Measurements from ENCODE around the gene SEL1L3. TPM values are rescaled to one million over a fixed set of nuclear protein-coding genes. Genes with fewer than 3 reads are reported as not detected.

SEL1L3 gene
- total RNA-seq, 1 donor from 2014 or later, result 23.7 TPM

DNA sequence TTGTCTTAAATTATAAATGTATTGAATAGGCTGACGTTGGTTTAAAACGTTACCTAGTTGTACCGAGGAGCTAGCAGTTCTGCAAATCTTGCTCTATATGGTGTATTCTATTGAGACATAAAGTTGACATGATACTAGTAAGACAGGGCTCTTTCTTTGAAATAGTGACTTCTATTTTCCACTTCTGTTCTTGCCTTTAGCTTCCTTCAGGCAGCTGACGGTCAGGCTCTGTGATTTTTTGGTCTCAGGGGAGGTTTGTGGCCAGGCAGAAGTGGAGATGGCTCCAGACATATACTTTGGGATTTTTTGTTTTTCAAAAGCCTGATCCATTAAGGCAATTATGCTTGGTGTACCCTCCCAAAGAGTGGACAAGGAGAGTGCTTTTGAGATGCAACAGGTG, 111.9 kb downstream of the SEL1L3 start:
- no peak overlapping the region for H3K4me3 Mint-ChIP-seq (ENCODE audit: unreplicated experiment)
- no peak for DNase-seq
- peaks cover 8% of the 10 kb centered on the region for H3K4me1 Mint-ChIP-seq (ENCODE audit: low read depth, unreplicated experiment)
- H3K27me3 Mint-ChIP-seq (ENCODE audit: unreplicated experiment), result peaks cover 5% of the 10 kb centered on the region
- no peaks in the 10 kb centered on the region for H3K9me3 Mint-ChIP-seq (ENCODE audit: unreplicated experiment)
- no peak for TF ChIP-seq CTCF (IDR thresholded peaks at IDR 0.05; ENCODE audit: partially characterized antibody, unreplicated experiment)
- no peak overlapping the region for H3K27ac Mint-ChIP-seq (ENCODE audit: unreplicated experiment)
- no peaks in the 10 kb centered on the region for H3K36me3 Mint-ChIP-seq (ENCODE audit: unreplicated experiment)

GRCh38 chr4:25749150-25749794, 113.5 kb downstream of the SEL1L3 start:
- peaks cover 9% of the 10 kb centered on the region for H3K4me1 Mint-ChIP-seq (ENCODE audit: low read depth, unreplicated experiment)
- H3K27ac Mint-ChIP-seq (ENCODE audit: unreplicated experiment), result no peak overlapping the region
- H3K27me3 Mint-ChIP-seq (ENCODE audit: unreplicated experiment), result peaks cover 6% of the 10 kb centered on the region
- H3K36me3 Mint-ChIP-seq (ENCODE audit: unreplicated experiment), result no peaks in the 10 kb centered on the region
- no peak for DNase-seq
- no peaks in the 10 kb centered on the region for H3K9me3 Mint-ChIP-seq (ENCODE audit: unreplicated experiment)
- H3K4me3 Mint-ChIP-seq (ENCODE audit: unreplicated experiment), result no peak overlapping the region
- TF ChIP-seq CTCF (IDR thresholded peaks at IDR 0.05; ENCODE audit: partially characterized antibody, unreplicated experiment), result no peak

GRCh38 chr4:25743971-25744370, 118.8 kb downstream of the SEL1L3 start:
- Mint-ChIP-seq H3K9me3 (ENCODE audit: unreplicated experiment) (peaks cover 1% of the 10 kb centered on the region), H3K27ac (ENCODE audit: unreplicated experiment) (no peak overlapping the region), H3K4me3 (ENCODE audit: unreplicated experiment) (no peak overlapping the region), H3K27me3 (ENCODE audit: unreplicated experiment) (peaks cover 2% of the 10 kb centered on the region), H3K4me1 (ENCODE audit: low read depth, unreplicated experiment) (peaks cover 1% of the 10 kb centered on the region), H3K36me3 (ENCODE audit: unreplicated experiment) (no peaks in the 10 kb centered on the region)
- TF ChIP-seq CTCF (IDR thresholded peaks at IDR 0.05; ENCODE audit: partially characterized antibody, unreplicated experiment), result no peak
- DNase-seq, result no peak

DNA sequence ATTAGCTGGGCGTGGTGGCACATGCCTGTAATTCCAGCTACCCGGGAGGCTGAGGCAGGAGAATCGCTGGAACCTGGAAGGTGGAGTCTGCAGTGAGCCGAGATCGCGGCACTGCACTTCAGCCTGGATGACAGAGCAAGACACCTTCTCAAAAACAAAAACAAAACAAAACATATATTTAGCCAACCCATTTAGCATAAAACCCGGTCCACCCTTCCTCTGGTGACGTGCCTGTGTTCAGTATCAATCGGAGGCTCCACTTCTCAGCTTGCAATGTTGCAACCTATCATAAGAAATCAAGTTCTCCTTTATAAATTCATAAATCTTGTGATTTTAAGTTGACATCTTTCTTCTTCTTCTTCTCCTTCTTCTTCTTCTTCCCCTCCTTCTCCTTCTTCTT, 133.2 kb downstream of the SEL1L3 start:
- no peak for TF ChIP-seq CTCF (IDR thresholded peaks at IDR 0.05; ENCODE audit: partially characterized antibody, unreplicated experiment)
- H3K36me3 Mint-ChIP-seq (ENCODE audit: unreplicated experiment), result no peaks in the 10 kb centered on the region
- DNase-seq, result no peak
- H3K27me3 Mint-ChIP-seq (ENCODE audit: unreplicated experiment), result peaks cover 4% of the 10 kb centered on the region
- peaks cover 2% of the 10 kb centered on the region for H3K9me3 Mint-ChIP-seq (ENCODE audit: unreplicated experiment)
- no peak overlapping the region for H3K27ac Mint-ChIP-seq (ENCODE audit: unreplicated experiment)
- H3K4me3 Mint-ChIP-seq (ENCODE audit: unreplicated experiment), result no peak overlapping the region
- peaks cover 3% of the 10 kb centered on the region for H3K4me1 Mint-ChIP-seq (ENCODE audit: low read depth, unreplicated experiment)

- no peak overlapping the region for H3K27ac Mint-ChIP-seq (ENCODE audit: unreplicated experiment)
- peaks cover 3% of the 10 kb centered on the region for H3K4me1 Mint-ChIP-seq (ENCODE audit: low read depth, unreplicated experiment)
- no peak overlapping the region for H3K4me3 Mint-ChIP-seq (ENCODE audit: unreplicated experiment)
- peaks cover 2% of the 10 kb centered on the region for H3K9me3 Mint-ChIP-seq (ENCODE audit: unreplicated experiment)
- H3K27me3 Mint-ChIP-seq (ENCODE audit: unreplicated experiment), result peaks cover 4% of the 10 kb centered on the region
- no peaks in the 10 kb centered on the region for H3K36me3 Mint-ChIP-seq (ENCODE audit: unreplicated experiment)
- DNase-seq, result no peak
- TF ChIP-seq CTCF (IDR thresholded peaks at IDR 0.05; ENCODE audit: partially characterized antibody, unreplicated experiment), result no peak
Observed at GRCh38 chr4:25728886-25729285, 133.9 kb downstream of the SEL1L3 start.

Measured in glutamatergic neuron (in vitro differentiated cells).